Measurements from ENCODE around the gene GALNT7. TPM values are rescaled to one million over a fixed set of nuclear protein-coding genes. Genes with fewer than 3 reads are reported as not detected.

Gene GALNT7
- total and polyA plus RNA-seq, 9 donors, result 9.0 to 23.7 (median 17.6) TPM

- Histone ChIP-seq H3K27ac (no peak overlapping the region), H3K4me3 (no peak overlapping the region), H3K4me1 (ENCODE audit: insufficient read depth) (peaks cover 2% of the 10 kb centered on the region), H3K27me3 (no peaks in the 10 kb centered on the region), H3K36me3 (no peaks in the 10 kb centered on the region), H3K9me3 (no peaks in the 10 kb centered on the region)
- DNase-seq, result no peak
- no peak for TF ChIP-seq POLR2A (IDR thresholded peaks at IDR 0.05)
- no peak for TF ChIP-seq EP300 (IDR thresholded peaks at IDR 0.05)
- TF ChIP-seq, protein P1, sequence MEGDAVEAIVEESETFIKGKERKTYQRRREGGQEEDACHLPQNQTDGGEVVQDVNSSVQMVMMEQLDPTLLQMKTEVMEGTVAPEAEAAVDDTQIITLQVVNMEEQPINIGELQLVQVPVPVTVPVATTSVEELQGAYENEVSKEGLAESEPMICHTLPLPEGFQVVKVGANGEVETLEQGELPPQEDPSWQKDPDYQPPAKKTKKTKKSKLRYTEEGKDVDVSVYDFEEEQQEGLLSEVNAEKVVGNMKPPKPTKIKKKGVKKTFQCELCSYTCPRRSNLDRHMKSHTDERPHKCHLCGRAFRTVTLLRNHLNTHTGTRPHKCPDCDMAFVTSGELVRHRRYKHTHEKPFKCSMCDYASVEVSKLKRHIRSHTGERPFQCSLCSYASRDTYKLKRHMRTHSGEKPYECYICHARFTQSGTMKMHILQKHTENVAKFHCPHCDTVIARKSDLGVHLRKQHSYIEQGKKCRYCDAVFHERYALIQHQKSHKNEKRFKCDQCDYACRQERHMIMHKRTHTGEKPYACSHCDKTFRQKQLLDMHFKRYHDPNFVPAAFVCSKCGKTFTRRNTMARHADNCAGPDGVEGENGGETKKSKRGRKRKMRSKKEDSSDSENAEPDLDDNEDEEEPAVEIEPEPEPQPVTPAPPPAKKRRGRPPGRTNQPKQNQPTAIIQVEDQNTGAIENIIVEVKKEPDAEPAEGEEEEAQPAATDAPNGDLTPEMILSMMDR (IDR thresholded peaks at IDR 0.05), result no peak
- WGBS, 3 donors, result 83 to 87% (median 86%) methylated on average over 3 of the region's 3 CpGs
- intact Hi-C loops (cut with DNase I), result no loop called here
These were observed 6.0 kb downstream of the GALNT7 start for GRCh38 chr4:173174594-173175012.

DNA sequence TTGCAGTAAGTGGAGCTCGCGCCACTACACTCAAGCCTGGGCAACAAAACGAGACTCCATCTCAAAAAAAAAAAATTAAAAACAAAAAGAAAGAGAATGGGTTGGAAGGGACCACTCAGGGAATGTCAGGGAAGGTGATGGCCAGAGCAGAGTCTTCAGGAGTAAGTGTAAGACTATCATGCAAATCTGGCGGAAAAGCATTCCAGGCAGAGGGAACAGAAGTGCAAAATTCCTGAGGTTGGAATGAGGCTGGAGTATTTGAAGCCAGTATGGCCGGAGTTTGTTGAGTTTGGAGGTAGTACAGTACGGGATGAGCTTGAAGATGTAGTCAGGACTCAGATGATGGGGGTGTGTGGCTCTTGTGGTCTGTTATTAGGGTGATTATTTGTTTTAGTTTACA is 7.4 kb downstream of the GALNT7 start:
- TF ChIP-seq EP300 (IDR thresholded peaks at IDR 0.05) (no peak), POLR2A (IDR thresholded peaks at IDR 0.05) (no peak)
- TF ChIP-seq, protein P1 (IDR thresholded peaks at IDR 0.05), result no peak
- no peaks in the 10 kb centered on the region for H3K9me3 ChIP-seq
- H3K4me1 ChIP-seq (ENCODE audit: insufficient read depth), result peaks cover 2% of the 10 kb centered on the region
- no peak overlapping the region for H3K4me3 ChIP-seq
- no peak for DNase-seq
- H3K36me3 ChIP-seq, result no peaks in the 10 kb centered on the region
- intact Hi-C loops (cut with DNase I), result no loop called here
- no peaks in the 10 kb centered on the region for H3K27me3 ChIP-seq
- H3K27ac ChIP-seq, result no peak overlapping the region
- 97 to 98% (median 97%) methylated on average over 6 of the region's 6 CpGs for WGBS, 3 donors

GRCh38 chr4:173177232-173177631 is 8.6 kb downstream of the GALNT7 start:
- no peak for TF ChIP-seq POLR2A (IDR thresholded peaks at IDR 0.05)
- TF ChIP-seq EP300 (IDR thresholded peaks at IDR 0.05), result no peak
- TF ChIP-seq, protein P1 (IDR thresholded peaks at IDR 0.05), result no peak
- DNase-seq, result no peak
- intact Hi-C loops (cut with DNase I), result no loop called here
- Histone ChIP-seq H3K4me3 (no peak overlapping the region), H3K4me1 (ENCODE audit: insufficient read depth) (peaks cover 2% of the 10 kb centered on the region), H3K27me3 (no peaks in the 10 kb centered on the region), H3K9me3 (no peaks in the 10 kb centered on the region), H3K27ac (no peak overlapping the region), H3K36me3 (no peaks in the 10 kb centered on the region)
- WGBS, 3 donors, result 76 to 80% (median 77%) methylated on average over 3 of the region's 3 CpGs

DNA sequence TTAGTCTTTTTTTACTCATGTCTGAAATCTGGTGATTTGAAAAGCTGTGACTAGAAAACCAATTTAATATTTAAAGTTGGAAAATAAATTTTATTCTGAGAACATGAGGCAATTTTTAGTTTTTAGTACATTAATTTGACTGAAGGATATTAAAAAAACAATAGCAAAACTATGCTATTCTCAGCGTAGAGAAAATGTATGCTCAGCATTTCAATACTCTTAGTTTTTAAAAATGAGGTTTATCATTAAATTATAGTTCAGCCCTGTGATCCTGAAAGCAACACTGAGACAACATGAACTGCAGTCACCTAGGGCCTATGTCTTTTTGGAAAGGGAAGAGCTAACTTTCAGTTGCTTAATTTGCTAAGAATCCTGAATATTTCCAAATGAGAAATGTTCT is 9.5 kb downstream of the GALNT7 start:
- TF ChIP-seq, protein P1 (IDR thresholded peaks at IDR 0.05), result no peak
- TF ChIP-seq EP300 (IDR thresholded peaks at IDR 0.05), result no peak
- TF ChIP-seq POLR2A (IDR thresholded peaks at IDR 0.05), result no peak
- no peaks in the 10 kb centered on the region for H3K27me3 ChIP-seq
- intact Hi-C loops (cut with DNase I), result no loop called here
- no peak overlapping the region for H3K27ac ChIP-seq
- H3K36me3 ChIP-seq, result no peaks in the 10 kb centered on the region
- H3K9me3 ChIP-seq, result no peaks in the 10 kb centered on the region
- peaks cover 2% of the 10 kb centered on the region for H3K4me1 ChIP-seq (ENCODE audit: insufficient read depth)
- no peak for DNase-seq
- H3K4me3 ChIP-seq, result no peak overlapping the region
- WGBS, 3 donors, result 57 to 70% (median 62%) methylated on average over 1 of the region's 1 CpG

All from ovary (tissue), 9 donors.